A673 (cell line): ENCODE measurements around the gene FAHD1. TPM values are rescaled to one million over a fixed set of nuclear protein-coding genes. Genes with fewer than 3 reads are reported as not detected.
A peak's percentile ranks its signal among the peaks of the same experiment; 100 is the strongest.

Source experiments
- BruUV-seq: library from RNA; stranded (reverse); fragments of 400-500 nt; replicated peaks from 2 replicates; lab custom pipeline; 2021; lab: Mats Ljungman, UMichigan
- CTCF ChIA-PET: fragments of 300-600 bp; sonication (Branson Sonifier 250); formaldehyde crosslinking; loops from one replicate; lab custom pipeline; 2022; ENCODE audit warnings: antibody characterized with exemption; lab: Charles Lee
- POLR2A ChIA-PET: fragments of 300-600 bp; sonication (Branson Sonifier 250); formaldehyde crosslinking; loops from one replicate; lab custom pipeline; 2022; ENCODE audit warnings: antibody characterized with exemption; ENCODE audit not compliant: low non-redundant PET; lab: Charles Lee
- DNase-seq: peaks from one replicate; pipeline ENCODE4 v3.0.0-alpha.2; 2015; ENCODE audit warnings: low spot score
- H3K27ac ChIP-seq: fragments of 200-600 bp; sonication (generic); 2 replicates; pipeline ENCODE4 v1.5.1; 2016; ENCODE audit warnings: mixed run types, low read depth, mild to moderate bottlenecking, mixed read lengths, antibody characterized with exemption, low read length; ENCODE audit not compliant: poor library complexity, severe bottlenecking
- H3K27me3 ChIP-seq: fragments of 200-600 bp; sonication (generic); replicated peaks from 2 replicates; pipeline ENCODE4 v1.6.1; 2017; ENCODE audit warnings: mixed run types, low read depth, mild to moderate bottlenecking, mixed read lengths, antibody characterized with exemption, low read length; ENCODE audit not compliant: insufficient read depth, poor library complexity
- H3K36me3 ChIP-seq: fragments of 200-600 bp; sonication (generic); 2 replicates; pipeline ENCODE4 v1.6.1; 2016; ENCODE audit warnings: mixed run types, mild to moderate bottlenecking, mixed read lengths, antibody characterized with exemption, low read length; ENCODE audit not compliant: insufficient read depth, poor library complexity, severe bottlenecking
- H3K4me1 ChIP-seq: fragments of 200-600 bp; sonication (generic); 2 replicates; pipeline ENCODE4 v1.6.1; 2017; ENCODE audit warnings: mixed run types, mild to moderate bottlenecking, mixed read lengths, antibody characterized with exemption, low read length; ENCODE audit not compliant: insufficient read depth, poor library complexity, severe bottlenecking
- H3K4me3 ChIP-seq: fragments of 200-600 bp; sonication (generic); 2 replicates; pipeline ENCODE4 v1.5.1; 2016; ENCODE audit warnings: low read depth, mixed run types, mild to moderate bottlenecking, mixed read lengths, low read length; ENCODE audit not compliant: poor library complexity, severe bottlenecking
- H3K9me3 ChIP-seq: fragments of 200-600 bp; sonication (generic); 2 replicates; pipeline ENCODE4 v1.6.1; 2016; ENCODE audit warnings: mixed run types, low read depth, mild to moderate bottlenecking, mixed read lengths, antibody characterized with exemption, low read length; ENCODE audit not compliant: poor library complexity, severe bottlenecking
- EZH2 ChIP-seq: fragments of 200-600 bp; sonication (generic); IDR thresholded peaks from 2 replicates; pipeline ENCODE4 v1.6.1; 2017; ENCODE audit warnings: borderline replicate concordance, low read depth, mild to moderate bottlenecking, mixed read lengths, antibody characterized with exemption, low read length; ENCODE audit not compliant: poor library complexity, severe bottlenecking
- intact Hi-C: fragments of 100-400 bp; cut with micrococcal nuclease; formaldehyde crosslinking; loops from one replicate; pipeline ENCODE4 v1.10.0; 2022; ENCODE audit not compliant: unreplicated experiment
- total RNA-seq: library from RNA; stranded (reverse); gene quantifications from 2 replicates; pipeline ENCODE4 v1.2.3, GENCODE V29; 2021
- TF ChIP-seq, protein P1 (sequence below): fragments of 300-800, 200-600 bp; sonication (generic); conservative IDR thresholded peaks from 2 replicates; pipeline ENCODE4 v1.5.1; 2017; ENCODE audit warnings: low read depth, mild to moderate bottlenecking, antibody characterized with exemption, low read length, moderate library complexity, mixed read lengths

The FAHD1 gene
- total RNA-seq, 1 experiment from 2014 or later: 19.9 TPM

DNA sequence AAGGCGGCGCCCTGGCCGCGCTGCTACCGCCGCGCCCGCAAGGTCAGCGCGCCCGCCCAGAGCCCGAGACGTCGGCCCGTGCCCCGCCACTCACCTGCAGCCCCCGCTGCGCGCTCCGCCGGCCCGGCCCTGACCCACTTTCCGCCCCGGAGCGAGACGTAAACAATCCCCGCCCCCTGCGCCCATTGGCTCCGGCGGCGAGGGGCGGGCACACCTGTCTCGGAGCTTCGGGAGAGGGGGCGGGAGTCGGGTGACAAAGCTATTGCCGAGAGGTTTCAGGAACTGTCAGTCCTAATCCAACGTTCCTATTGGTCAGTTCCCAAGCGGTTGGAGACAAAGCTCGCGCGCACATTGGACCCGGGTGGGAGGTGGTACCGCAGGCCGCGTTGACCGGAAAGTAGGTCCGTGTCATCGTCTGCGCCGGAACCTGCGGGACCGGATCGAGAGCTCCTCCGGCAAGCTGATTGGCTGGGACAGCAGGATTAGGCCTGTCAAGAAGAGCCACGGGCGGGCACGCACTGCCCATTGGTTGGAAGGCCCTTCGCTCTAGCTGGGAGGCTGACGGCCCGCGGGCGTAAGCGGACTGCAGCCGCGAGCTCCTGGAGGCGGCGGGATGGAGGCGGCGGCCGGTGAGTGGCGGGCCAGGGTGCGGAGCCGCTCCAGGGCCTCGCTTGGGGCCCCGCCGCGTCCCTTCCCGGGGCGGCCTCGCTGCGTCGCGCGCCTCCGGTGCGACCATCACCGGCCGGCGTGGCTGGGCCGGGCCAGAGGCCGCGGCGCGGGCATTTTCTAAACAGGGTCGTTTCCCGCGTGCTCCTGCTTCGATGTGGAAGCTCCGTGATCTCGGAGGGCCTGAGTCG, 44.4 kb upstream of the FAHD1 start, which contains the start of the genes NUBP2 and SPSB3:
NUBP2 (plus strand) TSS at position 553 of the 857 bp plus-strand sequence; CDS start at position 614, 61 bp downstream.
SPSB3 (minus strand) TSS at position 164 of the 857 bp plus-strand sequence. CDS start 1,088 bp downstream, outside the sequence.
- TF ChIP-seq EZH2: no peak
- TF ChIP-seq, protein P1, sequence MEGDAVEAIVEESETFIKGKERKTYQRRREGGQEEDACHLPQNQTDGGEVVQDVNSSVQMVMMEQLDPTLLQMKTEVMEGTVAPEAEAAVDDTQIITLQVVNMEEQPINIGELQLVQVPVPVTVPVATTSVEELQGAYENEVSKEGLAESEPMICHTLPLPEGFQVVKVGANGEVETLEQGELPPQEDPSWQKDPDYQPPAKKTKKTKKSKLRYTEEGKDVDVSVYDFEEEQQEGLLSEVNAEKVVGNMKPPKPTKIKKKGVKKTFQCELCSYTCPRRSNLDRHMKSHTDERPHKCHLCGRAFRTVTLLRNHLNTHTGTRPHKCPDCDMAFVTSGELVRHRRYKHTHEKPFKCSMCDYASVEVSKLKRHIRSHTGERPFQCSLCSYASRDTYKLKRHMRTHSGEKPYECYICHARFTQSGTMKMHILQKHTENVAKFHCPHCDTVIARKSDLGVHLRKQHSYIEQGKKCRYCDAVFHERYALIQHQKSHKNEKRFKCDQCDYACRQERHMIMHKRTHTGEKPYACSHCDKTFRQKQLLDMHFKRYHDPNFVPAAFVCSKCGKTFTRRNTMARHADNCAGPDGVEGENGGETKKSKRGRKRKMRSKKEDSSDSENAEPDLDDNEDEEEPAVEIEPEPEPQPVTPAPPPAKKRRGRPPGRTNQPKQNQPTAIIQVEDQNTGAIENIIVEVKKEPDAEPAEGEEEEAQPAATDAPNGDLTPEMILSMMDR: no peak
- H3K36me3 ChIP-seq: peaks cover 5% of the 10 kb centered on the region
- CTCF ChIA-PET: interaction anchor here (0.5 to 1.1 kb wide), 3 partner anchors 10 to 1165 kb away, joined by 3 to 4 read pairs (median 3); partner anchors contain the start of genes EME2, MRPS34 and TBC1D24
- peak; percentile 100 for DNase-seq
- BruUV-seq: no TSS peak
- POLR2A ChIA-PET: interaction anchor here (0.6 to 1.0 kb wide), 4 partner anchors 11 to 81 kb away, joined by 3 to 14 read pairs (median 10); no protein-coding TSS in a partner anchor
- H3K4me3 ChIP-seq: peak within 1 kb of the TSS; percentile 90
- H3K27ac ChIP-seq: peak within 1 kb of the TSS; percentile 86
- H3K4me1 ChIP-seq: no peaks in the 10 kb centered on the region
- H3K27me3 ChIP-seq: no peaks in the 10 kb centered on the region
- no peaks in the 10 kb centered on the region for H3K9me3 ChIP-seq
- intact Hi-C loops: no loop called here

DNA sequence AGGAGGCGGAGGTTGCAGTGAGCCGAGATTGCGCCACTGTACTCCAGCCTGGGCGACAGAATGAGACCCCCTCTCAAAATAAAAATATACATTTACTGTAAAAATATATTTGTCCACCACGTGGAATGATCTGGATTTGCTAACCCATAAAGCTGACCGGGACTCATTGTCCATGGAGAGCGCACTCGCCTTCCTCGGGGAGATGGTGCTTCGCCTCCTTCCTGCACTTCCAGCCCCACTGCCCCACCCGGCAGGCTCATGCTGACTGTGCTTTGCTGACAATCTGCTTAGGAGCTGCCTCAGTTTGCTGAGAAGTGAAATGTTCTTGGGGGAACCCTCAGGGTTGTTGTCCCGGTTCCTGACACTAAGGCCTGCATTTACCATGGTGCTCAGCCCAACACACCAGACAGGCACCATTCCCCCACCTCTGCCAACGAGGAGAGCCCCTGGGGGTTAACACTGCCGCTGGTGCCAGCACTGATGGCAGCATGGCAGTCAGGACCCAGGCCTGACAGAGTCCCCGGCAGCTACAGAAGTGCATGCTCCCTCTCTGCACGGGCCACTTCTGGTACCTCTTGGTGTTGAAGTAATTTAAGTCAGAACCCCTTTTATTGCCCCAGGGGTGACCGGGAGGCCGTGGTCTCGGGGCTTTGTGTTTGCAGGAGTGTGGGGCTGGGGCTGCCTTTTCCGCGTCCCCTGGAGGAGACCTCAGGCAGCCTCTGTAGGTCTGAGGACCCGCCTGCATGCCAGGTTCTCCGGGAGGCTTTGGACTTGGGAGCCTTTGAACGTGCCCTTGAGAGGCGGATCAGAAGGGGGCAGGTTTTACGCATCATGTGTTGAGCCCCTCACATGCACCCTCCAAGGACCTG, 41.8 kb upstream of the FAHD1 start:
- Histone ChIP-seq H3K4me3 (no peak overlapping the region), H3K27ac (no peak overlapping the region), H3K36me3 (peaks cover 18% of the 10 kb centered on the region), H3K4me1 (no peaks in the 10 kb centered on the region), H3K27me3 (no peaks in the 10 kb centered on the region), H3K9me3 (no peaks in the 10 kb centered on the region)
- BruUV-seq: no TSS peak
- ChIA-PET POLR2A (no interaction called here), CTCF (no interaction called here)
- DNase-seq: no peak
- TF ChIP-seq, protein P1: no peak
- no peak for TF ChIP-seq EZH2
- intact Hi-C loops: no loop called here

DNA sequence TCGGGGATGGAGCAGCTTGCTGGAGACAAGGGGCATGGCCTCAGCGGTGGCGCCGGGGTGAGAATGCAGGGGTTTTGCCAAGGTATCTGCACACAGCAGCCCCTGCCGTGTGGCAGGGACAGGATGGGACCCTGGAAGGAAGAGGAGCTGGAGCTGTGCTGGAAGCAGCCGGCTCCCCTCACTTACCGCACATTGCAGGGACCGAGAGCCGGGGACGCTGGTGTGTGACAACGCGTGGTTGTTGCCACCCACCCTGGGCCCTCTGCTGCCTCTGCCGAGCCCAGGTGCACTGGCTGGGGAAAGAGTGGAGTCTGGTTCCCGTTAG, 41.2 kb upstream of the FAHD1 start:
- peaks cover 18% of the 10 kb centered on the region for H3K36me3 ChIP-seq
- no peaks in the 10 kb centered on the region for H3K27me3 ChIP-seq
- ChIA-PET POLR2A (no interaction called here), CTCF (no interaction called here)
- TF ChIP-seq EZH2: no peak
- TF ChIP-seq, protein P1: no peak
- H3K4me3 ChIP-seq: no peak overlapping the region
- H3K4me1 ChIP-seq: no peaks in the 10 kb centered on the region
- no peak for DNase-seq
- H3K9me3 ChIP-seq: no peaks in the 10 kb centered on the region
- no TSS peak for BruUV-seq
- no peak overlapping the region for H3K27ac ChIP-seq
- intact Hi-C loops: no loop called here
